ENCODE data around the gene CDC42BPB. TPM values are rescaled to one million over a fixed set of nuclear protein-coding genes. Genes with fewer than 3 reads are reported as not detected.

CDC42BPB gene
- total RNA-seq, 1 experiment from 2014 or later = 26.6 TPM

DNA sequence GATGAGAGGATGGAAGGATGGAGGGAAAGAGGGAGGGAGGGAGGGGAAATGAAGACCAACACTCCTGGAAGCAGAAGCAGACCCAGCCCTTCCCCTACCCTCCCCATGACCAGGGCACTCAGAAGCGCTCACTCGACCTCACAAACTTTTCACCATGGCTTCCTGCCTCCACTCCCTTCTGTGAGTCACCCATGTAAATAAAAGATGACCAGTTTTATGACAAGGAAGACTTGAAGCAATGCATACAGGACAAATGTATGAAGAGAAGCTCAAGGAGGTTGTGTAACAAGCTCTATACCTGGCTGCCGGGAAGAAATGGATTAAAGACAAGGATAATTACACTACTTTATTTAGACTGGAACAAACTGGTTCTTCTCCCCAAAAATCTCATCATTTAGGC is 63.8 kb downstream of the CDC42BPB start:
- peak; percentile 33 for DNase-seq (ENCODE audit: low spot score)

DNA sequence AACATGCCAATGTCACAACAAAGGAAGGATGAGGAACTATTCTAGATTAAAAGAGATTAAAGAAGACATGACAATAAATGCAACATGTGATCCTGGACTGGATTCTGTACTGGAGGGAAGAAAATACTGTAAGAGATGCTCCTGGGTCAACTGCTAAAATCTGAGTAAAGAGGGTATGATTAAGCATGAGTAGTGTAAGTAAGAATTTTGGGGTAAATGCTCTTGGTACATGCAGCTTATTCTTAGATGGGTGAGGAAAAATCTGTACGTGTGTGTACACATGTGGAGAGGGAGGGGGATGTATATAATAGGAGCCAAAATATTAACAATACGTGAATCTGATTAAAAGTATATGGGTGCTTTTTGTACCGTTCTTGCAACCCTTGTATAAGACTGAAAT is 66.0 kb downstream of the CDC42BPB start:
- no peak for DNase-seq (ENCODE audit: low spot score)

DNA sequence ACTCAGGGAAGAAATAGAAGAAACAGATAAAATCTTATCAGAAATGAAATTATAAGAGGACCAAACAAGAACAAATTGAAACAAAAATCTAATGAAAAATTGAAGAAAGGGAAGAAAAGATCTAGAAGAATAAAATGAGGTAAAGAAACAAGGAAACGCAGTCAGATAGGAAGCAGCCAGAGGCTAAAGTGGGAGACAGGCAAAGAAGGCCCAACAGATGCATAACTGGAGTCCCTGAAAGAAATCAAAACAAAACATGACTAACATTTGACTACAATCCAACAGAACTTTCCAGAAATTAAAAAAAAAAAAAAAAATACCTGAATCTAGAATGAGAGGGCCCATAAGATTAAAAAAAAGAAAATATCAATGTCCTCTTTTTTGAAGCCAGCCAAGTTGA is 69.3 kb downstream of the CDC42BPB start:
- DNase-seq (ENCODE audit: low spot score) = peak; percentile 9

DNA sequence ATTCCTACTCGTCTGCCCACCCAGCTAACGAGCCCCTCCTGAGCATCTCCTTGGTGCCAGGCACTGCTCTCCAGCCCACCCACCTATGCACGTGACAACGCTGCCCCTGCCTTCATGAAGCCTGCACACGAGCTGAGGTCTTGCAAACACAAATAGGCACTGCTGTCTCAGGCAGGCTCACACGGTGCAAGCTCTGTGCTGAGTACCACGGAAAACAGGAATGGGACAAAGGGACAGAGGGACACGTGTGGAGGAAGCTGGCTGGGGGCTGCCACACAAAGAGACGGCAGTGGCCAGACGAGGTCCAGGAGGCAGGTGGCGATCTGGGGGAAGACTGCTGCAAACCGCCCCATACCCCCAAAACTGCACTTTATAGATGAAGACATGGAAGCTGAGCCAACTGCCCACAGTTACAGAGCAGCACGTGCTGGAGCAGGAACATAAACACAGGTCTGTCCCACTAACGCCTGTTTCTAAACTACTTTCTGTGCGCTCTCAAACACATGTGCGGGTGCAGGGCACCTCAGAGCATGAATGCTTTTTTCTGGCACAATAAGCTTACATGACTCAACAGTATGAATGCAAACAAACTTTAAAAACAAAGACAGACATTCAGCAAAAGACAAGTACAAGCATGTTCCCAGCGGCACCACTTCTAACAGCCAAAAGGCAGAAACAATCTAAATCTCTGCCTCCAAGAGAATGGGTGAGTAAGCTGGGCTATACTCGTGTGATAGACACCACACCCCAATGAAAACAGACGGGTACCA is 70.4 kb downstream of the CDC42BPB start:
- DNase-seq (ENCODE audit: low spot score) = no peak

DNA sequence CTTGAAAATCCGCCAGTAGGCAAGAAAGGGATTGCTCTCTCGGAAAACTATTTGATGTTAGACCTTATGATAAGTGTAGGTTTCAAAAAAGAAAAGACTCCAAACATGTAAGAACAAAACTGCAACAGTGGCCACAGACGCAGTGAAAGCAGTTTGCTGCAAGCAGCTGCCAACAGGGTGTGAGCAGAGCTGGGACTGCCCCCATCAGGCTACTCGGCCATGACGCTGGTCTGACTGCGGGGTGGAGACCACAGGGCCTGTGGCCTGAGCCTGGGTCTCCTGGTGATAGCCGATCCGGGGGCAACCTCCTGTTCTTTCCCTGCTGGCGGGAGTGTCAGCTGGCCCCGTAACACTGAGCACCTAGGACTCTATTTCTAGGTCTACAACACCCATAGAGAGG is 71.7 kb downstream of the CDC42BPB start:
- DNase-seq (ENCODE audit: low spot score) = no peak

DNA sequence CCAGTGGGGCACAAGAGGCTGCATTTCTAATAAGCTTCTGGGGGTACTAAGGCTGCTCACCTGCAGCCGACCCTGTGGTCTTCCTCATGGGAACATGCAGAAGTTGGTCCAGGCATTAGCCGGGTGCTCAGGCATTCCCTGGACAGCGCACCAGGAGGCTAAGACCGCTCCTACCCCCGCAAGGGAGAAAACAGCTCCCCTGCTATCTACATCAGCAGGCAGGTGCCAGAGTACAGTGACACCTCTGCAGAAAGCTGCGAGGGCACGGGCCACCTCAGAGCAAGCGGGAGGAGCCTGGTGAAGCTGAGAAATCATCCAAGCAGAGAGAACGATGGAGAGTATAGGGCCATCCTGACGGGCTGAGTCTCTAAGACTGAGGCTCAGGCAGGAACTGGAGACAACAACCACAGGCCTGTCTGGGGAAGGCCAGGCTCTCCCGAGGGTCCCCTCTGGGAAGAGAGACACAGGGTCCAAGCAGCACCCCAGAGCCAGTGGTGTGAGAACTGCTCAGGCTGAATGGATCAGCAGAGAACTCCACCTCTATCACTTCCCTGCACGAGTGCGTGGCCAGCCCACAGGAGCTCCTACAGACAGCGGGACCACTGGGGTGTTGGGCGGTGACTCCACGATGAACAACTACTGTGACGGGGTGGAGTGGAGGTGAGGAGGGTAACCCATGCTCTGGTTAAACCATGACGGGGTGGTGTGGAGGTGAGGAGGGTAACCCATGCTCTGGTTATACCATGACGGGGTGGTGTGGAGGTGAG is 72.8 kb downstream of the CDC42BPB start:
- DNase-seq (ENCODE audit: low spot score) = no peak

DNA sequence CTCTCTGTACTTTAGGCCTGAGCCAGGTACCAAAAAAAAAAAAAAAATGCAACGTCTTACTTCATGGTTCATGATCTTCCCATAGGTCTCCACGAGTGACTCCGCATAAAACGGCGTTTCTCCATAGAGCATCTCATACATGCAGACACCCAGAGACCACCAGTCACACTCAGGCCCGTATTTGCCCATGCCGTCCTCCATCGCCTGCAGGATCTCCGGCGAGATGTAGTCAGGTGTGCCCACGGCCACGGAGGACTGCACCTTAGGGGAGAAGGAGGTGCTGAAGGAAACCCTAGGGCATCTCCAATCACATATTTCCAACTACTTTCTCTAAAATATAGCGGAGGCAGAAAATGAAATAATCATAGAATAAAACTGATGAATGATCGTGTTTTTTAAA is 73.9 kb downstream of the CDC42BPB start:
- DNase-seq (ENCODE audit: low spot score) = no peak

DNA sequence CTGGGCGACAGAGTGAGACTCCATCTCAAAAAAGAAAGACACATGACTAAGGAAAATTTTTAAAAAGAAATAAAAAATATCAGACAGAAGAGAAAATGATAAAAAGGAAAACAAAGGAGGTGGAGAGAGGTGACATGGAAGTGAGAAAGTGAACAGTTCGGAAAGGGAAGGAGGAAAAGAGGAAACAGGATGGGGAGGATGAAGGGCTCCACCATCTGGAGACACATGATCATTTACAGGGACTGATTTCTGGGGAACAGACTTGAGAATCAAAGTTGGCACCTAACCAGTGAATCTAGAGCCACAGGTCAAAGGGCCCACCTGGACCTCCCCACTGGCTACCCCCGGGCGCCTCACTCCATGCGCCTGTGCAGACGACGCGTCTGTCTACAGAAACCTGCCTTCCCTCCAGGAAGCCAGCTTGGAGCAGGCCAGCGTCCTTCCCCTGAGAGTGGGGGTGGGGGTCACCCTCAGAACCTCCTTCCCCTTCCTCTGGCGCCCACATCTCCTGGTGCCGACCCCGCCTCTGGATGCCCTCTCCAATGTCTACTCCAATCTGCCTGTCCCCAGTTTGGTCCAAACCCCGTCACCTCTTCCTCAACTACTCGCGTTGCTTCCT is 74.4 kb downstream of the CDC42BPB start:
- no peak for DNase-seq (ENCODE audit: low spot score)

DNA sequence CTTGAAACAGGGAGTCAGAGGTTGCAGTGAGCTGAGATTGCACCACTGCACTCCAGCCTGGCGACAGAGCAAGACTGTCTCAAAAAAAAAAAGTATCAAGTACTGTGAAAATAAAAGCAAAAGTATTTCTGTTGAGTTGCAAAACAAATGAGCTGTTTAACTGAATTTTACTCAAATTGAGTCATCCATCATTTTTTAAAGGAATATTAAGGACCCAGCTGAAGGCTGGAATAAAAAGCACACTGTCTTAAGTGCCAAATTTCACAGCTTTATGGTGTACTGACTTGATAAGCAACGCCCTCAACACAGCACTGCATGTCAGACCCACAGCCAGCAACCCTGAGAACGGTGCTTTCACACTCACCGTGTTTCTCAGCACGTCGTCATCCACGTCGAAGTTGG is 76.9 kb downstream of the CDC42BPB start:
- no peak for DNase-seq (ENCODE audit: low spot score)

DNA sequence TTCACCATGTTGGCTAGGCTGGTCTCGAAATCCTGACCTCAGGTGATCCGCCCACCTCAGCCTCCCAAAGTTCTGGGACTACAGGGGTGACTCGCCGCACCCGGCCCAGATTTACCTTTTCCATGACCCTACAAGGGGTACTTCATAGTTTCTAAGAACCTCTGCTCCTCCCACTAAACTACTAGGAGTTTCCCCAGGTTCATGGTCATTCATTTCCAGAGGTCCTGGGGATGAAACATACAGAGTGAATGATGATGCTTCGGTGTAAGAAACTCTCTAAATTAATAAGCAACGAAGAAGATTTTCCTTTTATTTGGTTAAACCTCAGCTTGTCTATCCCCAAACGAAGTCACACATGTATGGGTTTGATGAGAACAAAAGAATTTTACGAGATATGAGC is 77.9 kb downstream of the CDC42BPB start:
- DNase-seq (ENCODE audit: low spot score) = no peak

DNA sequence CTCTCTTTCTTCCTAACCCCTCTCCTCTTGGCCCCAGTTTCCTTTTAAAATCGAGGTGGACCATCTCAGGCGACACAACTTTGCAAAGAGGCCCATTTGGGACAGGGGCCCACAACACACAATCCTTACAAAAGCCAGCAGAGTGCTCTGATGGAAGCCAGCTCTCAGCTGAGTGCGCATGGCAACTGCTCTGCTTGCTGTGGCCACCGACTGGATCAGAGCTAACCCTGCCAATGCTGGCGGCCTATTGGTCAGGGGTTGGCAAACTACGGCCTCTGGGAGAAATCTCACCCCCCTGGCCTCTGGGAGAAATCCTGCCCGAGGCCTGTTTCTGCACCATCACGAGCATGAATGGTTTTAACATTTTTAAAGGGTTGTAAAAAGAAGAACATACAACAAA is 79.9 kb downstream of the CDC42BPB start:
- DNase-seq (ENCODE audit: low spot score) = no peak

DNA sequence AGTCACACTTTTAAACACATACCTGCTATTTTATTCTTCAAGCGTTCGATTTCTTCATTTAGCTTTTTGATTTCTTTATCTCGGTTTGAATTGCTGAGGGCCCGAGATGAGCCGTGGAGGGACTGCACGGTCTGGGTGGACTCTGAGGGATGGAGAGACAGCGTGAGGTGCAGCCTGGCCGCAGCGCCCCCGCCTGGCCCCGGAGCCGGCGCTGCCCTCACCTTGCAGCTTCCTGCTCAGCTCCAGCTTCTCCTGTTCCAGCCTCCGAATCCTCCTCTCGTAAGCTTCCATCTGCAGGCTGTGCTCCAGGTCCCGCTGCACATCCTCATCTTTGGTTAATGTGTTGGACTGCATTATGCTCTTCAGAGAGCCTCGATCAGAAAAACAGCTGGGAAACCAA is 81.7 kb downstream of the CDC42BPB start:
- DNase-seq (ENCODE audit: low spot score) = no peak

DNA sequence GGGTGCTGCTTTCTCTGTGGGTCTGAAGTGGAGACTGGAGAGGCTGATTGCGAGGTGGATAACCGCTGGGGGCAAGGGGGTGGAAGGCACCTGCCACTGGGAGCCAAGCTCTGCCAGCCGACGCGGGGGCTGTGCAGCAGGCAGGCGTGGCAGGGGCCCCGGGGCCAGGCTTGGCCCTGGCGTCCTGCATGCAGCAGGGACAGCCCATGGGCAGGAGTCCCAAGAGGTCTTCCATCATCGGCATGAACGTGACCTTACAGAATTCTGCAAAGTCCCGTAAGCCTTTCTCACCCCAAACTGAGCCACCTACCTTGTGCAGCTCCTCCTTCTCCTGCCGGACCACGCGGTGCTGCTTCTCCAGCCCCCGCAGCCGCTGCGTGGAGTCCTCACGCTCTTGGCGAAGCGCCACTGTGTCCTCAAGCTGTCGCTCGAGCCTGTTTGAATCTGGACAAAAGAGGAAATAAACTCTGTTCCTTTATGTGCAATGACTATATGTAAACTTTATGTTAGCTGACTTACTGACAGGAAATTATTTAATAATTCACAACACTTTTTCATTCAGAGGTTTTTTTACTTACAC is 83.6 kb downstream of the CDC42BPB start:
- no peak for DNase-seq (ENCODE audit: low spot score)

DNA sequence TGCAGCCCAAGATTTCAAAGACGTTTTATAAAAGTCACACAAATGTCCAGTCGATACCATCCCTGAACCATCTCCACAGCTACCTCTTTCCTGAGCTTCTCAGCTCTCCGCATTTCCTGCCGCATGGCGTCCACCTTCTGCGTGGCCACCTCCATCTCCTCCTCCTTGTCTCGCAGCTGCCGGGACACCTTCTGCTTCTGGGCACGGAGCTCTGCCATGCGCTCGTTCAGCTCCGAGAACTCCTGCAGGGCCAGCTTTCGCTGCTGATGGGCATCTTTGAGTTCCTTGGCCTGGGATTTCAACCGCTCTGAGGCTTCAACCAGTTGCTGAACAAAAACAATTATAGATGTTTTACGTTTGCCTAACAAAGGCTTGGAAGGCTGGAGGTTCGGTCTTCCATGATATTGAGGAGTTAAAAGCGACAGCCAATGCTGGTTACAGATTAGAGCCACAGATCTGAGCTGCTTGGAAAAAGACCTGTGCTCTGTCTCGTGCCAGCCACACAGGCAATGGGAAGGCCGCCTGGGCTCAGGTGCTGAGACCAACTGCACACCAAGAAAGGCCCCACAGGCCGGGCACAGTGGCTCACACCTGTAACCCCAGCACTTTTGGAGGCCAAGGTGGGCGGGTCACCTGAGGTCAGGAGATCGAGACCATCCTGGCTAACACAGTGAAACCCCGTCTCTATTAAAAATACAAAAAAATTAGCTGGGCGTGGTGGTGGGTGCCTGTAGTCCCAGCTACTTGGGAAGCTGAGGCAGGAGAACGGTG is 85.3 kb downstream of the CDC42BPB start:
- no peak for DNase-seq (ENCODE audit: low spot score)

DNA sequence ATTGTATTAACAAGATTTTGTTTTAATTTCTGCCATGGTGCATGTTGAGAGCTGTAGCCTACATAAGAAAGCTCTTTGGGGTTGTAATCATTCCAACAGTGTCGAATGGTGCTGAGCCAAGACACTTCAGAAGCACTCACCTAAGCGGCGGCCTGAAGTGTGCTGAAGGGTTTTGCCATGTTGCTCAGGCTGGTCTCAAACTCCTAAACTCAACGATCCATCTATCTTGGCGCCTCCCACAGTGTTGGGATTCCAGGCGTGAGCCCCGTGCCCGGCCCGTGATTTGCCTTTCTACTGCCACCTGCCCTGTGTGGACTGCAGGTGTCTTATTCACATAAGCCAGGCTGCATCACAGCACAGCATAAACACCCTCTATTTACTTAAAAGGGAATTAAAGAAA is 86.0 kb downstream of the CDC42BPB start:
- DNase-seq (ENCODE audit: low spot score) = no peak

DNA sequence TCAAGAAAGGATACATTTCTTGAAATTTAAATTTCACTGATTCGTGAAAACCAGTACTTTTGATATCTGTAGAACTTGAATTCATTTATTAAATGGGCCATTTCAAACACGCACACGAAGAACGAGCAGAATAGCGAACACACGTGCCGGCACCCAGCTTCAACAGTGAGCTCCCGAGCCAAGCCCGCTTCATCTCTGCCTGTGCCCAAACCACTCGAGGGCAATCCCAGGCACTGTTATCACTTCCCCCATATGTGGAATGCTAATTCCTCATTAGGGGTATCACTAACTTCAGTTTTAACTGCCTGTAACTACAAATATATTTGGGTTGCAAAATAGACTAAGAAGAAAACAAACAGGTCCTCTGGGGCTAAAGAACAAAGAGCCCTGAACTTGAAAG is 86.9 kb downstream of the CDC42BPB start:
- DNase-seq (ENCODE audit: low spot score) = no peak

DNA sequence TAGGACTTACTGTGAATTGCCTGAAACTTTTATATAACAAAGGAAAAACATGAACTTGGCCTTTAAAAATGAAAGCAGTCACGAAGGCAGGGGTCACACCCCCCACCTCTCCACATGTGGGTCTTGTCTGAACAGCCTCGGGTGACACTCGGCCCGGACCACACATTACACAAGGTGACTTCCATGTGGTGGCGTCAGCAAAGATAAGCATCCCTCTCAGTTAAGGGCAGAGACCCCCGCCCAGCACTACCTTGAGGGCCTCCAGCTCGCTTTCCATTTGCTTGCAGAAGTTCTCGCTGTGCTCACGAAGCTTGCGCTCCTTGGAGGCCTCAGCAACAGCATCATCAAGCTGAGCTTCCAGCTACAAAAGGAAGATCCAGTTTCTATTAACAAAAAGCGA is 87.4 kb downstream of the CDC42BPB start:
- no peak for DNase-seq (ENCODE audit: low spot score)

DNA sequence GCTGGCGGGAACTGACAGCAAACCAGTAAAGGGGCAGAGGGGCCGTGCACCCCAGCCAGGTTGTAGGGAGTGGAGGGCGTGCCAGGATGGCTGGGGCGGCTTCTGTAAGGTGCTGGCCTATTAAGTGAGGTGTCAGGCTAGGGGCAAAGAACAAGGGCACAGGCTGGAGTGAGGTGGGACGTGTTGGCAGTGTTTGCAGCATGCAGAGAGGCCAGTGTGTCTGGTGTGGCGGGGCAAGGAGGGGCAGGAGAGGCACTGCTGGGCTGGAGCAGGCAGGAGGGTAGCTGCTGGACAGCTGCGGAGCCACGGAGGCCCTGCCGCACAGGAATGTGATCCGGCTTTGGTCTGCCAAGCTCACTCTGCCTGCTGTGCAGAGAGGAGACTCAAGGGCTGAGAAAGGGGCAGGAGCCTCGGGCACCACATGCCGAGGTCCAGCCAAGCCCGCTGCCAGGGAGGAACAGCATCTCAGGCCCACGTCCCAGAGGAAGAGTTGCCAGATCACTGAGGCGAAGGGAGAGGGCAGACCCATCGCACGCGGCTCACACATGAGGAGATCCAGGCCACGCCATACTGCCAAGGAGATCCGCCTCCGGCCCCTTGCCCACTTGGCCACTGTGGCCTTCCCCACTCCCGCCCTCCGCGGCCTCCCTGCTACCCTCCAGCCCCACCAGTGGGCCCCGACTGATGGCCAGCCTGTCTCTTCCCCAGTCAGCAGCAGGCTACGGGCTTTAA is 88.1 kb downstream of the CDC42BPB start:
- DNase-seq (ENCODE audit: low spot score) = no peak

DNA sequence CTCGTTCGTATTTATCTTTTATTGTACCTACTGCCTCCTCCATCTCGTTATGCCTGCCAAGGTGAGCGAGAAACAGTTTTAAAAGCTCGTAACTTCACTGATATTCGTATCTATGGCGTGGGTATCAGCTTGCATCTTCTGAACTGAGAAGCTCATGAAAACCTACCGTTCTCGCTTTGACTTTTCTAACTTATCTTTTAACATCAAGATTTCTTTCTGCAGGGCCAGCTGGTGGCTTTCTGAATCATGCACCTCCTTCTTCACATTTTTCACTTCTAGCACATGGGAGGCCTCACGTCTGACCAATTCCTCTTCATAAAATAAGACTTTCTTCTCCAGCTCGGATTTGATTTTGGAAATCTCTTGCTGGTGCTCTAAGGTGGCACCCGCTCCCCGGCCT is 89.0 kb downstream of the CDC42BPB start:
- DNase-seq (ENCODE audit: low spot score) = no peak

DNA sequence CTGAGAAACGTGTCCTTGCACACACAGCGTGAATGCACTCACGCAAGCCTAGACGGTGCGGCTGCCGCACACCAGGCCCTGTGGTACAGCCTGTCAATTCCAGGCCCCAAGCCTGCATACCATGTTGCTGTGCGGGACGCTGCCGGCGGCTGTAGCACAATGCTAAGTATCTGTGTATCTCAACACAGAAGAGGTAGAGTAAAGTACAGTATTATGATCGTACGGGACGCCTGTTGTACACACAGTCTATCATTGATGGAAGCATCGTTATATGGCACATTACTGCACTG is 89.9 kb downstream of the CDC42BPB start:
- no peak for DNase-seq (ENCODE audit: low spot score)
